ENCODE measurements around the gene WDR47. TPM values are rescaled to one million over a fixed set of nuclear protein-coding genes. Genes with fewer than 3 reads are reported as not detected.
A peak's percentile ranks its signal among the peaks of the same experiment; 100 is the strongest.

The WDR47 gene
- total and polyA plus RNA-seq, 2 donors, result 7.8 to 10.8 TPM

- Histone ChIP-seq H3K27ac (ENCODE audit: low read depth in 1 of 2, low read length in 1 of 2) (no peak overlapping the region), H3K4me1 (ENCODE audit: control insufficient read depth in 2 of 2, insufficient read depth in 2 of 2, low read length in 2 of 2) (peaks cover 3 to 16% of the 10 kb centered on the region in 2 donors), H3K4me3 (ENCODE audit: low read length in 2 of 2) (peak overlapping the region in 1 of 2 donors; percentile 56), H3K9me3 (ENCODE audit: control insufficient read depth in 2 of 2, insufficient read depth in 1 of 2, low read length in 1 of 2) (no peaks in the 10 kb centered on the region), H3K27me3 (ENCODE audit: control insufficient read depth in 2 of 2, insufficient read depth in 1 of 2, low read length in 1 of 2) (peaks cover 25 to 37% of the 10 kb centered on the region in 2 donors), H3K36me3 (ENCODE audit: control insufficient read depth in 2 of 2, insufficient read depth in 2 of 2, low read length in 1 of 2) (no peaks in the 10 kb centered on the region)
- DNase-seq (ENCODE audit: low read depth in 6 of 9, low spot score in 9 of 9), result no peak
- 95% methylated on average over 15 of the region's 15 CpGs for WGBS
These were observed 80.0 kb downstream of the WDR47 start for GRCh38 chr1:108961752-108962486.

- peaks cover 3 to 18% of the 10 kb centered on the region in 2 donors for H3K4me1 ChIP-seq (ENCODE audit: control insufficient read depth in 2 of 2, insufficient read depth in 2 of 2, low read length in 2 of 2)
- WGBS, result 91% methylated on average over 9 of the region's 9 CpGs
- no peak overlapping the region for H3K4me3 ChIP-seq (ENCODE audit: low read length in 2 of 2)
- no peaks in the 10 kb centered on the region for H3K9me3 ChIP-seq (ENCODE audit: control insufficient read depth in 2 of 2, insufficient read depth in 1 of 2, low read length in 1 of 2)
- no peaks in the 10 kb centered on the region for H3K36me3 ChIP-seq (ENCODE audit: control insufficient read depth in 2 of 2, insufficient read depth in 2 of 2, low read length in 1 of 2)
- H3K27me3 ChIP-seq (ENCODE audit: control insufficient read depth in 2 of 2, insufficient read depth in 1 of 2, low read length in 1 of 2), result peaks cover 25 to 37% of the 10 kb centered on the region in 2 donors
- DNase-seq (ENCODE audit: low read depth in 6 of 9, low spot score in 9 of 9), result no peak
- H3K27ac ChIP-seq (ENCODE audit: low read depth in 1 of 2, low read length in 1 of 2), result no peak overlapping the region
These were observed 80.7 kb downstream of the WDR47 start for GRCh38 chr1:108961198-108961597.

DNA sequence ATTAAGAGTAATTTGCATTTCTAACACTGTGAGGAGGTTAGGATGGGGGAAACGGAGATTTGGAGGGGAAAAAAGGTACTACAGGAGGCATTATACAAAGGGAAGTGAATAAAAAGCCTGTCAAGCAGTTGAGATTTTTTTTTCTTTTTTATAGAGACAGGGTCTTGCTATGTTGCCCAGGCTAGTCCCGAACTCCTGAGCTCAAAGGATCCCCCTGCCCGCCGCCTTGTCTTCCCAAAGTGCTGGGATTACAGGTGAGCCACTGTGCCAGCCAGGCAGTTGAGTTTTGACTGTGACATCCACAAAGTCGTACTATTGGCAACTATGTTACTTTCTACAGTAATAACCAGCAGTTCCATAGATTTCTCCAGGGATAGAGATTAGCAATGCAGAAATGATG, 81.2 kb downstream of the WDR47 start:
- Histone ChIP-seq H3K36me3 (ENCODE audit: control insufficient read depth in 2 of 2, insufficient read depth in 2 of 2, low read length in 1 of 2) (no peaks in the 10 kb centered on the region), H3K4me3 (ENCODE audit: low read length in 2 of 2) (no peak overlapping the region), H3K9me3 (ENCODE audit: control insufficient read depth in 2 of 2, insufficient read depth in 1 of 2, low read length in 1 of 2) (peaks cover 0 to 3% of the 10 kb centered on the region in 2 donors), H3K27me3 (ENCODE audit: control insufficient read depth in 2 of 2, insufficient read depth in 1 of 2, low read length in 1 of 2) (peaks cover 25 to 37% of the 10 kb centered on the region in 2 donors), H3K4me1 (ENCODE audit: control insufficient read depth in 2 of 2, insufficient read depth in 2 of 2, low read length in 2 of 2) (peaks cover 3 to 18% of the 10 kb centered on the region in 2 donors), H3K27ac (ENCODE audit: low read depth in 1 of 2, low read length in 1 of 2) (no peak overlapping the region)
- WGBS, result 97% methylated on average over 5 of the region's 5 CpGs
- DNase-seq (ENCODE audit: low read depth in 6 of 9, low spot score in 9 of 9), result no peak

DNA sequence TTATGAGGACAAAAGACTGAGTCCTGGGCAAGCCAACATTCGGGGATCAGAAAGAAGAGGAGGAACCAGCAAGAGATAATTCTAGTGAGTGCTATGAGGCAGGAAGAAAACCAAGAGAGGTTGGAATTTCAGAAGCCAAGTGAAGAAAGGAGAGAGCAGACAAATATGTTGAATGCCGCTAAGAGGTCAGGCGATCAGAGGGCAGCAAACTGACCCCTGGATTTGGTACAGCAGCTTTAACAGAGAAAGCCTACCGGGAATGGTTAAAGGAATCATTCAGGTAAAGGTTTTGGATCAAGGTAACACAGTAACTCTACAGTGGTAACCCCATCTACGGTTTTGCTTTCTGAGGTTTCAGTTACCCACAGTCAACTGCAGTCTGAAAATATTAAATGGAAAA, 84.0 kb downstream of the WDR47 start:
- H3K27me3 ChIP-seq (ENCODE audit: control insufficient read depth in 2 of 2, insufficient read depth in 1 of 2, low read length in 1 of 2), result peaks cover 33 to 50% of the 10 kb centered on the region in 2 donors
- 98% methylated on average over 5 of the region's 5 CpGs for WGBS
- no peak overlapping the region for H3K27ac ChIP-seq (ENCODE audit: low read depth in 1 of 2, low read length in 1 of 2)
- no peak overlapping the region for H3K4me3 ChIP-seq (ENCODE audit: low read length in 2 of 2)
- peaks cover 0 to 3% of the 10 kb centered on the region in 2 donors for H3K9me3 ChIP-seq (ENCODE audit: control insufficient read depth in 2 of 2, insufficient read depth in 1 of 2, low read length in 1 of 2)
- peaks cover 3 to 13% of the 10 kb centered on the region in 2 donors for H3K4me1 ChIP-seq (ENCODE audit: control insufficient read depth in 2 of 2, insufficient read depth in 2 of 2, low read length in 2 of 2)
- DNase-seq (ENCODE audit: low read depth in 6 of 9, low spot score in 9 of 9), result no peak
- no peaks in the 10 kb centered on the region for H3K36me3 ChIP-seq (ENCODE audit: control insufficient read depth in 2 of 2, insufficient read depth in 2 of 2, low read length in 1 of 2)

GRCh38 chr1:108955881-108956280, 86.0 kb downstream of the WDR47 start:
- no peak for DNase-seq (ENCODE audit: low read depth in 6 of 9, low spot score in 9 of 9)
- H3K9me3 ChIP-seq (ENCODE audit: control insufficient read depth in 2 of 2, insufficient read depth in 1 of 2, low read length in 1 of 2), result peaks cover 0 to 3% of the 10 kb centered on the region in 2 donors
- no peak overlapping the region for H3K27ac ChIP-seq (ENCODE audit: low read depth in 1 of 2, low read length in 1 of 2)
- H3K27me3 ChIP-seq (ENCODE audit: control insufficient read depth in 2 of 2, insufficient read depth in 1 of 2, low read length in 1 of 2), result peaks cover 19 to 39% of the 10 kb centered on the region in 2 donors
- H3K36me3 ChIP-seq (ENCODE audit: control insufficient read depth in 2 of 2, insufficient read depth in 2 of 2, low read length in 1 of 2), result no peaks in the 10 kb centered on the region
- WGBS, result 93% methylated on average over 3 of the region's 3 CpGs
- H3K4me3 ChIP-seq (ENCODE audit: low read length in 2 of 2), result no peak overlapping the region
- peaks cover 3 to 5% of the 10 kb centered on the region in 2 donors for H3K4me1 ChIP-seq (ENCODE audit: control insufficient read depth in 2 of 2, insufficient read depth in 2 of 2, low read length in 2 of 2)

DNA sequence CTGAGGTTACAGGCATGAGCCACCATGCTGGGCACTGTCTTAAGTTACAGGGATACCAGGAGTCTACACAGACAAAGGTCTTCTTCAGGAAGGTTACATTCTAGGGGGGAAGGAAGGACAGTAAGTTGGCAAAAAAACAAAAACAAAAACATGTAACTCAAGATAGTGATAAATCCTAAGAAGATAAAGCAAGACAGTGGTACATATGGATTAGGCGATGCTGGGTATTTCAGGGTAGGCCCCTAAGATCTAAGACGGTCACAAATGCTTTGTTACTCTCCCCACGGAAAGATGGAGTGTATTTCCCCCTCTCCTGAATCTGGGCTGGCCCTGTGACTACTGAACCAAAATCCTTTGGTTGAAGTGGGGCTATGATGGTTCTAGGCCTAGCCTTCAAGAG, 86.8 kb downstream of the WDR47 start:
- Histone ChIP-seq H3K9me3 (ENCODE audit: control insufficient read depth in 2 of 2, insufficient read depth in 1 of 2, low read length in 1 of 2) (peaks cover 0 to 3% of the 10 kb centered on the region in 2 donors), H3K4me3 (ENCODE audit: low read length in 2 of 2) (no peak overlapping the region), H3K27ac (ENCODE audit: low read depth in 1 of 2, low read length in 1 of 2) (no peak overlapping the region), H3K36me3 (ENCODE audit: control insufficient read depth in 2 of 2, insufficient read depth in 2 of 2, low read length in 1 of 2) (peaks cover 0 to 1% of the 10 kb centered on the region in 2 donors), H3K27me3 (ENCODE audit: control insufficient read depth in 2 of 2, insufficient read depth in 1 of 2, low read length in 1 of 2) (peaks cover 16 to 32% of the 10 kb centered on the region in 2 donors), H3K4me1 (ENCODE audit: control insufficient read depth in 2 of 2, insufficient read depth in 2 of 2, low read length in 2 of 2) (peaks cover 3 to 5% of the 10 kb centered on the region in 2 donors)
- no peak for DNase-seq (ENCODE audit: low read depth in 6 of 9, low spot score in 9 of 9)
- 98% methylated on average over 3 of the region's 3 CpGs for WGBS

- peaks cover 0 to 3% of the 10 kb centered on the region in 2 donors for H3K36me3 ChIP-seq (ENCODE audit: control insufficient read depth in 2 of 2, insufficient read depth in 2 of 2, low read length in 1 of 2)
- DNase-seq (ENCODE audit: low read depth in 6 of 9, low spot score in 9 of 9), result no peak
- H3K27me3 ChIP-seq (ENCODE audit: control insufficient read depth in 2 of 2, insufficient read depth in 1 of 2, low read length in 1 of 2), result peaks cover 14 to 21% of the 10 kb centered on the region in 2 donors
- peaks cover 0 to 3% of the 10 kb centered on the region in 2 donors for H3K9me3 ChIP-seq (ENCODE audit: control insufficient read depth in 2 of 2, insufficient read depth in 1 of 2, low read length in 1 of 2)
- no peak overlapping the region for H3K27ac ChIP-seq (ENCODE audit: low read depth in 1 of 2, low read length in 1 of 2)
- 95% methylated on average over 6 of the region's 6 CpGs for WGBS
- H3K4me3 ChIP-seq (ENCODE audit: low read length in 2 of 2), result no peak overlapping the region
- peaks cover 3 to 5% of the 10 kb centered on the region in 2 donors for H3K4me1 ChIP-seq (ENCODE audit: control insufficient read depth in 2 of 2, insufficient read depth in 2 of 2, low read length in 2 of 2)
These were observed 88.5 kb downstream of the WDR47 start for GRCh38 chr1:108953452-108953851.

GRCh38 chr1:108951242-108951641, 90.7 kb downstream of the WDR47 start:
- Histone ChIP-seq H3K27ac (ENCODE audit: low read depth in 1 of 2, low read length in 1 of 2) (no peak overlapping the region), H3K9me3 (ENCODE audit: control insufficient read depth in 2 of 2, insufficient read depth in 1 of 2, low read length in 1 of 2) (peaks cover 0 to 3% of the 10 kb centered on the region in 2 donors), H3K4me3 (ENCODE audit: low read length in 2 of 2) (no peak overlapping the region), H3K4me1 (ENCODE audit: control insufficient read depth in 2 of 2, insufficient read depth in 2 of 2, low read length in 2 of 2) (no peaks in the 10 kb centered on the region), H3K36me3 (ENCODE audit: control insufficient read depth in 2 of 2, insufficient read depth in 2 of 2, low read length in 1 of 2) (peaks cover 0 to 7% of the 10 kb centered on the region in 2 donors), H3K27me3 (ENCODE audit: control insufficient read depth in 2 of 2, insufficient read depth in 1 of 2, low read length in 1 of 2) (peaks cover 8 to 13% of the 10 kb centered on the region in 2 donors)
- no peak for DNase-seq (ENCODE audit: low read depth in 6 of 9, low spot score in 9 of 9)
- 99% methylated on average over 3 of the region's 3 CpGs for WGBS

GRCh38 chr1:108949044-108949443, 92.9 kb downstream of the WDR47 start:
- peaks cover 2 to 6% of the 10 kb centered on the region in 2 donors for H3K27me3 ChIP-seq (ENCODE audit: control insufficient read depth in 2 of 2, insufficient read depth in 1 of 2, low read length in 1 of 2)
- no peaks in the 10 kb centered on the region for H3K4me1 ChIP-seq (ENCODE audit: control insufficient read depth in 2 of 2, insufficient read depth in 2 of 2, low read length in 2 of 2)
- no peak overlapping the region for H3K27ac ChIP-seq (ENCODE audit: low read depth in 1 of 2, low read length in 1 of 2)
- no peak overlapping the region for H3K4me3 ChIP-seq (ENCODE audit: low read length in 2 of 2)
- H3K9me3 ChIP-seq (ENCODE audit: control insufficient read depth in 2 of 2, insufficient read depth in 1 of 2, low read length in 1 of 2), result no peaks in the 10 kb centered on the region
- WGBS, result 93% methylated on average over 4 of the region's 4 CpGs
- DNase-seq (ENCODE audit: low read depth in 6 of 9, low spot score in 9 of 9), result no peak
- H3K36me3 ChIP-seq (ENCODE audit: control insufficient read depth in 2 of 2, insufficient read depth in 2 of 2, low read length in 1 of 2), result peaks cover 0 to 13% of the 10 kb centered on the region in 2 donors

Measured in thymus (tissue), 11 donors.